ENCODE data around the gene ZNG1B. TPM values are rescaled to one million over a fixed set of nuclear protein-coding genes. Genes with fewer than 3 reads are reported as not detected.
"Not testable (repeated sequence)": the region's sequence is repeated elsewhere in the genome, so short reads cannot be mapped to it uniquely, and the experiment has no call there.

ZNG1B gene
- polyA plus RNA-seq, 1 donor (not counting 4 experiments of a cell fraction or from before 2014, with no cell fraction given), result 34.0 TPM

DNA sequence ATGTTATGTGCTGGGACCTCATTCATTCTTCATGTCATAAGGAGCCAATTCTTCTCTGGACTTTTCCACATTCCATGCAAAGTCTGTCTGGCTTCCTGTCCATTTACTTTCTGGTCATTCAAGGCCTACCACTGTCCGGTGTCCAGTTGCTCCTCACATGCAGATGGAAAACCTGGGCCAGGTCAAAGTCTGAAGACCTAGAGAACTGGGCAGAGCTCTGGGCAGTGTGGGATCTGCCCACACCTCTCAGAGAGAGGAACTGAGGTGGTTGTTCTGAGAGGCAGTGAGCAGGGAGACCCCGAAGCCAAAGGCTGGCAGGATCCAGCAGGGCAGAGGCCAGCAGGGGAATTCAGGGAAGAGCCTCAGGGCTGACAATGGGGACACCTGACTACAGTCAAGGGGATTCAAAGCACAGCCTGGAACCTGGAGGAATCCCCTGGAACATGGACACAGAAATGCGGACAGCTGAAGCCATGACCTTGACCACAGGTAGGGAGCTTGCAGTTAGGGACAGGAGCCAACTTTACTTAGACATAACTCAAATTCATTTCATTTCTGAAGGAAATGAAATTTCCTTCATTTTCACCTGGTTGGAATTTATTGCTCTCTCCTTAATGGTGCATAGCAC is 25.7 kb upstream of the ZNG1B start:
- H3K9me3 ChIP-seq (ENCODE audit: control insufficient read depth, low read depth, low read length); H3K4me1 ChIP-seq (ENCODE audit: control insufficient read depth, extremely low read depth, insufficient read depth, low read length): not testable (repeated sequence)

DNA sequence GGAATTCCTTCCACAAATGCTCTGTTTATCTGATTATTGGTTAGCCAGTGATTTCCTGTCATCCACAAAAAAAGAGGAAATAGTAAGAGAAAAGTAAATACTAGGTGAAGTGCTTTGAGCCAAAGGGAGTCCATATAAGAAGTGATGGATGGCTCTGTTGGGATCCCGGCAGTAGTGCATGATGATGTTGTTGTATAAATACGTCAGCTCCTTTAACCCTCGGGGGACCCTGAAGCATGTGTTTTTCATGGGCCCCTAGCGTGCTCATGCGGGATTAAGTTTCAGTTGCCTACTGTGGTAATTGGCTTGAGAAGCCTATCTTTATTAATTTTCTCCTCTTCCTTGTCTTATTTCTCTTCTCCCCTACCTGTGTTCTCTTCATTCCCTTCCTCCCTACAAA is 24.7 kb upstream of the ZNG1B start:
- H3K27me3 ChIP-seq (ENCODE audit: control insufficient read depth, extremely low read depth, insufficient read depth, low read length); H3K9ac ChIP-seq (ENCODE audit: control insufficient read depth, extremely low read depth, insufficient read depth, low read length); H3K27ac ChIP-seq (ENCODE audit: control insufficient read depth, insufficient read depth, low read length); H3K4me1 ChIP-seq (ENCODE audit: control insufficient read depth, extremely low read depth, insufficient read depth, low read length); H2AFZ ChIP-seq (ENCODE audit: control insufficient read depth, low read length); H3K4me3 ChIP-seq (ENCODE audit: control insufficient read depth in 2 of 3, extremely low read depth in 1 of 3, insufficient read depth in 2 of 3, low read depth in 1 of 3, low read length in 3 of 3); FAIRE-seq; H4K20me1 ChIP-seq (ENCODE audit: control insufficient read depth, extremely low read depth, insufficient read depth, low read length); H3K4me2 ChIP-seq (ENCODE audit: control insufficient read depth, extremely low read depth, insufficient read depth, low read depth, low read length); H3K36me3 ChIP-seq (ENCODE audit: control insufficient read depth in 2 of 2, extremely low read depth in 1 of 2, insufficient read depth in 2 of 2, low read length in 2 of 2); H3K79me2 ChIP-seq (ENCODE audit: control insufficient read depth, insufficient read depth, low read length); H3K9me1 ChIP-seq (ENCODE audit: control insufficient read depth, extremely low read depth, insufficient read depth, low read length); dilution Hi-C loops (cut with MboI; ENCODE audit: extremely low pct_ligation_motif_present, low sequenced_read_pairs); H3K9me3 ChIP-seq (ENCODE audit: control insufficient read depth, low read depth, low read length); DNase-seq (ENCODE audit: low read depth, low spot score): not testable (repeated sequence)

More for the DNA sequence above, 25.7 kb upstream of the ZNG1B start:
- H3K27ac ChIP-seq (ENCODE audit: control insufficient read depth, insufficient read depth, low read length); H4K20me1 ChIP-seq (ENCODE audit: control insufficient read depth, extremely low read depth, insufficient read depth, low read length); H3K4me3 ChIP-seq (ENCODE audit: control insufficient read depth in 2 of 3, extremely low read depth in 1 of 3, insufficient read depth in 2 of 3, low read depth in 1 of 3, low read length in 3 of 3); H3K4me2 ChIP-seq (ENCODE audit: control insufficient read depth, extremely low read depth, insufficient read depth, low read depth, low read length); H3K9ac ChIP-seq (ENCODE audit: control insufficient read depth, extremely low read depth, insufficient read depth, low read length); H3K36me3 ChIP-seq (ENCODE audit: control insufficient read depth in 2 of 2, extremely low read depth in 1 of 2, insufficient read depth in 2 of 2, low read length in 2 of 2); H3K9me1 ChIP-seq (ENCODE audit: control insufficient read depth, extremely low read depth, insufficient read depth, low read length); FAIRE-seq; DNase-seq (ENCODE audit: low read depth, low spot score); H2AFZ ChIP-seq (ENCODE audit: control insufficient read depth, low read length); H3K79me2 ChIP-seq (ENCODE audit: control insufficient read depth, insufficient read depth, low read length); dilution Hi-C loops (cut with MboI; ENCODE audit: extremely low pct_ligation_motif_present, low sequenced_read_pairs); H3K27me3 ChIP-seq (ENCODE audit: control insufficient read depth, extremely low read depth, insufficient read depth, low read length): not testable (repeated sequence)

DNA sequence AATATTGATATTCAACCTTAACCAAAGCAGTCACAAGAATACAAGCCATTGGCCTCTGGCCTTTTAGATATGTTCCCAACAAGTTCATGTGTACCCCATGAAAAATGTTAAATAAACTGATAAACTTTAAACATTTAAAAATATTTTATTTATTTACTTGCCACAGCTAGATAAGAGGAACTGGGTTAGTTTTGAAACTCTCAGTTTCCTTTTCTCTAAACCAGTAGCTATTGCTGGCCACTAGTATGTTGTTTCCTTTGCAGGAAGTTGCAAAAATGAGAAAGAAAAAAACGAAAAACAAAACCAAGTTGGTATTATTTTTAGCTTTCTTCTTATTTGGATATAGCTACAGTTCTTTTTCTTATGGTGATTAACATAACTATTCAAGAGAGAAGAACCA is 5.7 kb upstream of the ZNG1B start:
- H3K36me3 ChIP-seq (ENCODE audit: control insufficient read depth in 2 of 2, extremely low read depth in 1 of 2, insufficient read depth in 2 of 2, low read length in 2 of 2); H4K20me1 ChIP-seq (ENCODE audit: control insufficient read depth, extremely low read depth, insufficient read depth, low read length); H3K9me1 ChIP-seq (ENCODE audit: control insufficient read depth, extremely low read depth, insufficient read depth, low read length); H3K79me2 ChIP-seq (ENCODE audit: control insufficient read depth, insufficient read depth, low read length); H3K4me2 ChIP-seq (ENCODE audit: control insufficient read depth, extremely low read depth, insufficient read depth, low read depth, low read length); H2AFZ ChIP-seq (ENCODE audit: control insufficient read depth, low read length); dilution Hi-C loops (cut with MboI; ENCODE audit: extremely low pct_ligation_motif_present, low sequenced_read_pairs); H3K27me3 ChIP-seq (ENCODE audit: control insufficient read depth, extremely low read depth, insufficient read depth, low read length); H3K4me3 ChIP-seq (ENCODE audit: control insufficient read depth in 2 of 3, extremely low read depth in 1 of 3, insufficient read depth in 2 of 3, low read depth in 1 of 3, low read length in 3 of 3); H3K9ac ChIP-seq (ENCODE audit: control insufficient read depth, extremely low read depth, insufficient read depth, low read length); H3K27ac ChIP-seq (ENCODE audit: control insufficient read depth, insufficient read depth, low read length); H3K4me1 ChIP-seq (ENCODE audit: control insufficient read depth, extremely low read depth, insufficient read depth, low read length); FAIRE-seq; H3K9me3 ChIP-seq (ENCODE audit: control insufficient read depth, low read depth, low read length); DNase-seq (ENCODE audit: low read depth, low spot score): not testable (repeated sequence)

DNA sequence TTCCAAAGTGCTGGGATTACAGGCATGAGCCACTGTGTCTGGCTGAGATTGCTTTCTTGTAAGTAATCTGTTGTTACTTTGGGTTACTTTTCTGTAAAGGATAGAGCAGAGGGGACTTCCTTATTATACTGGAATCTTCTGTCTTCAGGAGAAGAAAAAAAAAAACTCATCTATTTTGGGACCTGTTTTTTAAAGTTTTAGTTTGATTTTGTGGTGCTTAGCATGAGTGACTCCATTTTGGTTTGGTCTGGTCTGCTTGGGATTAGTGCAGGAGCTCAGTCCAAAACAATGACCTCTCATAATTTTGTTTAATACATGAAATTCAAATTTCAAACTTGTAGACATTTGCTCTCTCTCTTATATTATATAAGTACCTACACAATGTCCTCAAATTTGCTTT is 4.0 kb upstream of the ZNG1B start:
- H3K36me3 ChIP-seq (ENCODE audit: control insufficient read depth in 2 of 2, extremely low read depth in 1 of 2, insufficient read depth in 2 of 2, low read length in 2 of 2); H3K27ac ChIP-seq (ENCODE audit: control insufficient read depth, insufficient read depth, low read length); H3K4me2 ChIP-seq (ENCODE audit: control insufficient read depth, extremely low read depth, insufficient read depth, low read depth, low read length); H2AFZ ChIP-seq (ENCODE audit: control insufficient read depth, low read length); FAIRE-seq; H4K20me1 ChIP-seq (ENCODE audit: control insufficient read depth, extremely low read depth, insufficient read depth, low read length); H3K9me3 ChIP-seq (ENCODE audit: control insufficient read depth, low read depth, low read length); DNase-seq (ENCODE audit: low read depth, low spot score); H3K9me1 ChIP-seq (ENCODE audit: control insufficient read depth, extremely low read depth, insufficient read depth, low read length); H3K79me2 ChIP-seq (ENCODE audit: control insufficient read depth, insufficient read depth, low read length); H3K27me3 ChIP-seq (ENCODE audit: control insufficient read depth, extremely low read depth, insufficient read depth, low read length); H3K9ac ChIP-seq (ENCODE audit: control insufficient read depth, extremely low read depth, insufficient read depth, low read length); dilution Hi-C loops (cut with MboI; ENCODE audit: extremely low pct_ligation_motif_present, low sequenced_read_pairs); H3K4me1 ChIP-seq (ENCODE audit: control insufficient read depth, extremely low read depth, insufficient read depth, low read length); H3K4me3 ChIP-seq (ENCODE audit: control insufficient read depth in 2 of 3, extremely low read depth in 1 of 3, insufficient read depth in 2 of 3, low read depth in 1 of 3, low read length in 3 of 3): not testable (repeated sequence)

DNA sequence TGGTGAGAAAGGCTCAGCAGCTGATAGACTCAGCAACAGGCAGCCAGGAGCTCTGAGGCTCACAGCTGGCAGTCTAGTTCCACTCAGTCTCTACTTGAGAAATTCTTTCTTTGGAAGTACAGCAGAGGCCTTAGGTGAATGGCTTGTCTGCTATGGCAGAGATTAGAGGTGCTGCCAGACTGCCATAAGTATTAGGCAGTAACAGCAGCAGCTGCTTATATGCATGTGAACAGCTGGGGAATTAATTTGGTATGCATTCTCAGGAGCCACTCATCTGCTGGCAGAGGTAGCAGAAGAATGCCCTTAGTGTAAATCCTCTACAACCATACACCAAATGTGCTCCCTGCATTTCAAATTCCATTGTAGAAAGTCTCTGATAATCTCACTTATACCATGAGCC is 28.3 kb downstream of the ZNG1B start:
- H3K79me2 ChIP-seq (ENCODE audit: control insufficient read depth, insufficient read depth, low read length); DNase-seq (ENCODE audit: low read depth, low spot score); dilution Hi-C loops (cut with MboI; ENCODE audit: extremely low pct_ligation_motif_present, low sequenced_read_pairs); H3K9me3 ChIP-seq (ENCODE audit: control insufficient read depth, low read depth, low read length); H3K4me1 ChIP-seq (ENCODE audit: control insufficient read depth, extremely low read depth, insufficient read depth, low read length); H3K4me3 ChIP-seq (ENCODE audit: control insufficient read depth in 2 of 3, extremely low read depth in 1 of 3, insufficient read depth in 2 of 3, low read depth in 1 of 3, low read length in 3 of 3); H2AFZ ChIP-seq (ENCODE audit: control insufficient read depth, low read length); H4K20me1 ChIP-seq (ENCODE audit: control insufficient read depth, extremely low read depth, insufficient read depth, low read length); H3K27me3 ChIP-seq (ENCODE audit: control insufficient read depth, extremely low read depth, insufficient read depth, low read length); H3K4me2 ChIP-seq (ENCODE audit: control insufficient read depth, extremely low read depth, insufficient read depth, low read depth, low read length); H3K9me1 ChIP-seq (ENCODE audit: control insufficient read depth, extremely low read depth, insufficient read depth, low read length); FAIRE-seq; H3K27ac ChIP-seq (ENCODE audit: control insufficient read depth, insufficient read depth, low read length); H3K36me3 ChIP-seq (ENCODE audit: control insufficient read depth in 2 of 2, extremely low read depth in 1 of 2, insufficient read depth in 2 of 2, low read length in 2 of 2); H3K9ac ChIP-seq (ENCODE audit: control insufficient read depth, extremely low read depth, insufficient read depth, low read length): not testable (repeated sequence)
